GM10266 (cell line): Measurements from ENCODE around the gene PLA2G2C.

Experiments
- DNase-seq: peaks from one replicate; pipeline ENCODE4 v3.0.0; 2012; ENCODE audit errors: extremely low spot score
- CTCF ChIP-seq: IDR thresholded peaks from 2 replicates; pipeline ENCODE4 v1.5.1; 2012; ENCODE audit warnings: mild to moderate bottlenecking, low read depth; ENCODE audit not compliant: control insufficient read depth, insufficient read depth; ENCODE audit errors: missing control alignments

Gene PLA2G2C

GRCh38 chr1:20184481-20184900 is 1.8 kb downstream of the PLA2G2C start:
- no peak for DNase-seq
- no peak for TF ChIP-seq CTCF

DNA sequence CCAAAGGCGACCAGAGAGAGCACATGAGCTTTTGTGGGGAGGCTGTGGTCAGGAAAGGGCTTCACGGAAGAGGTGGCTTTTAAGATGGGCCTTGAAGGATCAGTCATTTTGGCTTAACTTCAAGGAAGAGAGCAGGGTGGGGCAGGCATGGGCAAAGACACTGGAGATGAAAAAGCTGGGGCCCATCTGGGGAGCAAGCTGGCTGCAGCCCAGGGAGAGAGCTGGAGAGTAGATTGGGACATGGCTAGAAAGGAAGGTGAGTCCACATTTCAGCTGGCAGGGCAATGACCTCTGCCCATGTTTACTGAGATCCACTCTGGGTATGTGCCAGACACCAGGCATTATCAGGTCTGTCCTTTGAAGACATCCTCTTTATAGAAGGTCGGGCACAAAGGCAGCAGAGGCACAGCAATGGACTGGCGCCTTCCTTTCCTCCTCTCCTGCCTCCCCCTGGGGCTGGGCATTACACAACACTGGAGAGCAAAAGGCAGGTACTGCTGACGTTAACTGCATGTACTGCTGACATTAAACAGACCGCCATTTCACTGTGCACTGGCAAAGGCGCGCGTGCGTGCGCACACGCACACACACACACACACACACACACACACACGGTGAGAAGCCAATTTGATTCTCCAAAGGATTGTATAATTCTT is 2.6 kb downstream of the PLA2G2C start:
- no peak for DNase-seq
- no peak for TF ChIP-seq CTCF

GRCh38 chr1:20183035-20183434 is 3.3 kb downstream of the PLA2G2C start:
- TF ChIP-seq CTCF: no peak

GRCh38 chr1:20182415-20182814 is 3.9 kb downstream of the PLA2G2C start:
- DNase-seq: no peak
- no peak for TF ChIP-seq CTCF

More at GRCh38 chr1:20183035-20183434, 3.3 kb downstream of the PLA2G2C start:
- no peak for DNase-seq

DNA sequence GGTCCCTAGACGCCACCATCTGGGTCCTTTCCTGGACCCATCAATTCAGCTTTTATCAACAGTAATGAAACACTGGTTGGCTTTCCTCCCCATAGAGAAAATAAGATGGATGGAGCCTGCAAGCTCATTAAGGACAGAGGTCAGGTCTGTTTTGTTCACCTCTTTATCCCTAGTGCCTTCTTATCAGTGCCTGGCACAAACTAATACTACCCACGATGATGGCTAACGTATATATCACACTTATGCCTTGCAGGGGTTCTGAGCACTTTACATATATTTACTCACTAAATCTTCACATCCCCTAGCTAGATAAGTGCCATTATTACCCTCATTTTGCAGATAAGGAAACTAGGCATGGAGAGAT is 5.5 kb downstream of the PLA2G2C start:
- DNase-seq: no peak
- no peak for TF ChIP-seq CTCF

- DNase-seq: no peak
- TF ChIP-seq CTCF: no peak
Measured at GRCh38 chr1:20180129-20180843, 6.0 kb downstream of the PLA2G2C start.
